Heart right ventricle (tissue), 16 donors: ENCODE data around the gene AMIGO3. TPM values are rescaled to one million over a fixed set of nuclear protein-coding genes. Genes with fewer than 3 reads are reported as not detected.

Source experiments
- ATAC-seq, 8 donors: fragments of 200-7000 bp; cut with Tn5 transposase; one replicate each; pipeline ENCODE4 v1.9.1; 2020; ENCODE audit warnings: mild to moderate bottlenecking in 8 of 8, moderate library complexity in 8 of 8, moderate number of reproducible peaks in 1 of 8
- DNase-seq, 2 donors: peaks; one replicate each; pipeline ENCODE4 v3.0.0-alpha.2; 2020
- H3K27ac ChIP-seq, 10 donors: fragments of 200-600 bp; sonication (generic) in 2 of 10; one replicate each; pipeline versions ENCODE4 v1.5.0 to v1.8.0; 2020 to 2022; ENCODE audit warnings: mild to moderate bottlenecking in 3 of 10
- H3K27me3 ChIP-seq, 7 donors: fragments of 200-600 bp; one replicate each; pipeline ENCODE4 v1.8.0; 2021 to 2022; ENCODE audit warnings: mild to moderate bottlenecking in 2 of 7
- H3K36me3 ChIP-seq, 9 donors: fragments of 200-600 bp; sonication (generic) in 1 of 9; one replicate each; pipeline versions ENCODE4 v1.5.0 to v1.8.0; 2020 to 2022; ENCODE audit warnings: mild to moderate bottlenecking in 2 of 9
- H3K4me1 ChIP-seq, 9 donors: fragments of 200-600 bp; sonication (generic) in 1 of 9; one replicate each; pipeline versions ENCODE4 v1.5.0 to v1.8.0; 2020 to 2022; ENCODE audit warnings: mild to moderate bottlenecking in 4 of 9
- H3K4me3 ChIP-seq, 10 donors: fragments of 200-600 bp; sonication (generic) in 2 of 10; one replicate each; pipeline versions ENCODE4 v1.5.0 to v1.8.0; 2020 to 2022; ENCODE audit warnings: mild to moderate bottlenecking in 7 of 10, moderate library complexity in 2 of 10
- H3K9me3 ChIP-seq, 11 donors: fragments of 200-600 bp in 10 of 11; sonication (generic) in 2 of 11; one replicate each; pipeline versions ENCODE4 v1.5.0 to v1.8.0; 2013 to 2022; ENCODE audit warnings: mild to moderate bottlenecking in 2 of 11, control low read depth in 1 of 11, moderate library complexity in 1 of 11
- WGBS, 2 donors: extraction: QIAGEN DNeasy Blood & Tissue Kit; methylation state at CpG; one replicate each; pipeline ENCODE4 v1.1.7; 2013; ENCODE audit warnings: inconsistent platforms in 1 of 2; 5-methylcytosine and 5-hydroxymethylcytosine counted together
- intact Hi-C, 10 donors: fragments of 100-400 bp; cut with DNase I; formaldehyde crosslinking; loops; one replicate each; pipeline versions ENCODE4 v1.11.1 to v1.14.2; 2022
- long read RNA-seq, 3 donors: library from polyadenylated mRNA; unstranded; transcript quantifications; one replicate each; pipeline ENCODE4 v2.0.0, GENCODE V29; 2020 to 2021
- polyA plus RNA-seq, 2 donors: library from polyadenylated mRNA; stranded (reverse); fragments of 200-250 nt; gene quantifications; one replicate each; pipeline ENCODE4 v1.2.3, GENCODE V29; 2013
- total RNA-seq, 10 donors: library from RNA; stranded (reverse); fragmentation: NEBNext Ultra II Directional in 3 of 10; extraction: Animal tissue kit (Norgen Biotek cat#: 25700) in 3 of 10; gene quantifications; one replicate each; pipeline versions ENCODE4 v1.2.1 to v1.2.4, GENCODE V29; 2021 to 2023
- TF ChIP-seq, protein P1 (sequence below), 9 donors: fragments of 200-600 bp; sonication (generic) in 2 of 9; IDR thresholded peaks; one replicate each; pipeline versions ENCODE4 v1.5.0 to v1.8.0; 2021 to 2022; ENCODE audit warnings: antibody characterized with exemption in 9 of 9, mild to moderate bottlenecking in 5 of 9, moderate library complexity in 1 of 9
- donor health status: Arrhythmogenic right ventricular cardiomyopathy.
- donor health status: ischemic (EF 13 %, LVEDD 7.1; RV severe dilation, severe dysfunction).
- donor health status: healthy with polysubstance abuse.
- donor health status: DM: no; HTN: yes; CAD: no.
- donor health status: DM: no; HTN: no; CAD: no.
- donor health status: ischemic (EF 25% LVEDD 6.9; RV normal size, moderate dysfunction).
- donor health status: ischemic (EF 25% LVEDD 5.7; RV mildly dilated, moderate dysfunction).
- donor health status: healthy.
- donor health status: DM: yes; HTN: yes; CAD: no.
- donor health status: Ischemic cardiomyopathy.
- donor health status: ischemic (EF 35%, LVEDD 5.7; RV mildly dilated, moderate dysfunction).
- donor health status: nonischemic (EF 11% LVEDD 7.7; RV severe dilation, severe dysfunction).
- donor health status: DM: yes; HTN: yes; CAD: no.
- donor health status: PGD.
- donor health status: ischemic (EF 29% LVEDD 5.4; RV normal size, mild dysfunction).
- donor health status: nonischemic (EF 23%, LVEDD 6.1; RV moderate dilation, normal function).

The AMIGO3 gene, protein sequence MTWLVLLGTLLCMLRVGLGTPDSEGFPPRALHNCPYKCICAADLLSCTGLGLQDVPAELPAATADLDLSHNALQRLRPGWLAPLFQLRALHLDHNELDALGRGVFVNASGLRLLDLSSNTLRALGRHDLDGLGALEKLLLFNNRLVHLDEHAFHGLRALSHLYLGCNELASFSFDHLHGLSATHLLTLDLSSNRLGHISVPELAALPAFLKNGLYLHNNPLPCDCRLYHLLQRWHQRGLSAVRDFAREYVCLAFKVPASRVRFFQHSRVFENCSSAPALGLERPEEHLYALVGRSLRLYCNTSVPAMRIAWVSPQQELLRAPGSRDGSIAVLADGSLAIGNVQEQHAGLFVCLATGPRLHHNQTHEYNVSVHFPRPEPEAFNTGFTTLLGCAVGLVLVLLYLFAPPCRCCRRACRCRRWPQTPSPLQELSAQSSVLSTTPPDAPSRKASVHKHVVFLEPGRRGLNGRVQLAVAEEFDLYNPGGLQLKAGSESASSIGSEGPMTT
- total RNA-seq (under 1 TPM in 2 of 10 donors, not detected in 8; 0.09 to 0.15 TPM), polyA plus RNA-seq (1 to 10 TPM; 1.8 to 2.1 TPM)
- long read RNA-seq, donor 1, partial matches to known transcripts, result 0 of 1 reads
- long read RNA-seq, donor 1, other reads (novel, unspliced or antisense), result 0 of 1 reads
- long read RNA-seq, donor 2, partial matches to known transcripts, result 0 of 4 reads
- long read RNA-seq, donor 2, other reads (novel, unspliced or antisense), result 0 of 4 reads
- long read RNA-seq, donor 3, transcript AMIGO3-201 (1 exons, 2,862 nt), result major isoform, 8 of 8 reads
- long read RNA-seq, donor 3, partial matches to known transcripts, result 0 of 8 reads
- long read RNA-seq, donor 3, other reads (novel, unspliced or antisense), result 0 of 8 reads

DNA sequence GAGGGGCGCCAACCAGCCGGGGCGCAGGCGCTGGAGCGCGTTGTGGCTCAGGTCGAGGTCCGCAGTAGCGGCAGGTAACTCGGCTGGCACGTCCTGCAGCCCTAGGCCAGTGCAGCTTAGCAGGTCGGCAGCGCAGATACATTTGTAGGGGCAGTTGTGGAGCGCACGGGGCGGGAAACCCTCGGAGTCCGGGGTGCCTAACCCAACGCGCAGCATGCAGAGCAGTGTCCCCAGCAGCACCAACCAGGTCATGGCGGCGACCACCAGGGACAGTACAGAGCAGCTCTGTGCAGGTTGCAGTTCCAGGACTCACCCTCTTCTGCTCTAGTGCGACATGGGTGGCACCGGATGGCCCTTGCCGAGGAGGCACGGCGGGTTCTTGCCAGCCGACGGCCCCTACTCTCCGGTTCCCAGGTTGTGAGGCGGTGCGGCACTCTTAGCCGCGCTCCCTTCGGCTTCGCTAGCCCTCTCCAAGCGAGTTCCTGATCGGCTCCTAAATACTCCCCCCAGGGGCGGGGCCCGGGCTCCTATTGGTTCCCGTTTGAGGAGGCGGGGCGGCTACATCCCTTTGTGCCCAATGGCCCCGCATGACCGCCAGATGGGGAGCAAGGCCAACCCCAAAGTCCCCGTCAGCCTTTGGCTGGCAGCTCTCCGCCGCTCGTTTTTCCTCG is at the start of gene AMIGO3:
AMIGO3 (minus strand) TSS at position 471 of the 671 bp plus-strand sequence; CDS start at position 252, 219 bp downstream.
- Histone ChIP-seq H3K27ac (peak within 1 kb of the TSS in 8 of 10 donors; percentile 13 to 75 (median 40)), H3K27me3 (no peaks in the 10 kb centered on the region), H3K9me3 (no peaks in the 10 kb centered on the region), H3K4me1 (peaks cover 12 to 44% (median 29%) of the 10 kb centered on the region in 9 donors), H3K4me3 (peak within 1 kb of the TSS; percentile 30 to 68 (median 62)), H3K36me3 (peaks cover 0 to 59% (median 8%) of the 10 kb centered on the region in 9 donors)
- TF ChIP-seq, protein P1, sequence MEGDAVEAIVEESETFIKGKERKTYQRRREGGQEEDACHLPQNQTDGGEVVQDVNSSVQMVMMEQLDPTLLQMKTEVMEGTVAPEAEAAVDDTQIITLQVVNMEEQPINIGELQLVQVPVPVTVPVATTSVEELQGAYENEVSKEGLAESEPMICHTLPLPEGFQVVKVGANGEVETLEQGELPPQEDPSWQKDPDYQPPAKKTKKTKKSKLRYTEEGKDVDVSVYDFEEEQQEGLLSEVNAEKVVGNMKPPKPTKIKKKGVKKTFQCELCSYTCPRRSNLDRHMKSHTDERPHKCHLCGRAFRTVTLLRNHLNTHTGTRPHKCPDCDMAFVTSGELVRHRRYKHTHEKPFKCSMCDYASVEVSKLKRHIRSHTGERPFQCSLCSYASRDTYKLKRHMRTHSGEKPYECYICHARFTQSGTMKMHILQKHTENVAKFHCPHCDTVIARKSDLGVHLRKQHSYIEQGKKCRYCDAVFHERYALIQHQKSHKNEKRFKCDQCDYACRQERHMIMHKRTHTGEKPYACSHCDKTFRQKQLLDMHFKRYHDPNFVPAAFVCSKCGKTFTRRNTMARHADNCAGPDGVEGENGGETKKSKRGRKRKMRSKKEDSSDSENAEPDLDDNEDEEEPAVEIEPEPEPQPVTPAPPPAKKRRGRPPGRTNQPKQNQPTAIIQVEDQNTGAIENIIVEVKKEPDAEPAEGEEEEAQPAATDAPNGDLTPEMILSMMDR (IDR thresholded peaks at IDR 0.05), result peak; percentile 39 to 70 (median 55)
- 1% methylated on average over 50 of the region's 50 CpGs for WGBS, 2 donors
- intact Hi-C loops, result no loop called here
- peak; percentile 95 to 96 for DNase-seq
- ATAC-seq, result peak; percentile 68 to 87 (median 82)

DNA sequence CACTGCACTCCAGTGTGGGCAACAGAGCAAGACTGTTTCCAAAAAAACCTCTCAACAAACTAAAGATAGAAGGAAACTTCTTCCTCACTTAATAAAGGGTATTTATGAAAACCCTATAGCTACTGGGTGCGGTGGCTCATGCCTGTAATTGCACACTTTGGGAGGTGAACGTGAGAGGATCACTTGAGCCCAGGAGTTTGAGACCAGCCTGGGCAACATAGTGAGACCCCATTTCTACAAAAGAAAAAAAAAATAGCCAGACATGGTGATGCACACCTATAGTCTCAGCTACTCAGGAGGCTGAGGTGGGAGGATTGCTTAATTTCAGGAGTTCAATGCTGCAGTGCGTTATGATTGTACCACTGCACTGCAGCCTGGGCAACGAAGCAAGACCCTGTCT is 44.5 kb upstream of the AMIGO3 start:
- no peaks in the 10 kb centered on the region for H3K27me3 ChIP-seq
- TF ChIP-seq, protein P1 (IDR thresholded peaks at IDR 0.05), result no peak
- intact Hi-C loops, result no loop called here
- H3K36me3 ChIP-seq, result peaks cover 0 to 64% (median 0%) of the 10 kb centered on the region in 9 donors
- DNase-seq, result no peak
- peaks cover 0 to 15% (median 0%) of the 10 kb centered on the region in 9 donors for H3K4me1 ChIP-seq
- ATAC-seq, result no peak
- H3K9me3 ChIP-seq, result no peaks in the 10 kb centered on the region
- no peak overlapping the region for H3K27ac ChIP-seq
- no peak overlapping the region for H3K4me3 ChIP-seq
- 96 to 98% methylated on average over 4 of the region's 4 CpGs for WGBS, 2 donors

DNA sequence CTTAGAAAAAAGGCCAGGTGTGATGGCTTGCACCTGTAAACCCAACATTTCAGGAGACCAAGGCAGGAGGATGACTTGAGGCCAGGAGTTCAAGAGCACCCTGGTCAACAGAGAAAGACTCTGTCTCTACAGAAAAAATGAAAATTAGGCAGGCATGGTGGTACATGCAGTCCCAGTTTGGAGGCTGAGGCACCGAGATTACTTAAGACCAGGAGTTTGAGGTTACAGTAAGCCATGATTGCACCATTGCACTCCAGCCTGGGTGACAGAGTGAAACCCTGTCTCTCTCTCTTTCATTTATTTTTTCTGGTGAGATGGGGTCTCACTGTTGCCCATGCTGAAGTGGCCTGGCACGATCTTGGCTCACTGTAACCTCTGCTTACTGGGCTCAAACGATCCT is 42.2 kb upstream of the AMIGO3 start:
- no peak for ATAC-seq
- intact Hi-C loops, result no loop called here
- H3K36me3 ChIP-seq, result peaks cover 0 to 54% (median 0%) of the 10 kb centered on the region in 9 donors
- H3K27me3 ChIP-seq, result no peaks in the 10 kb centered on the region
- H3K4me1 ChIP-seq, result peaks cover 0 to 15% (median 0%) of the 10 kb centered on the region in 9 donors
- TF ChIP-seq, protein P1 (IDR thresholded peaks at IDR 0.05), result no peak
- 90 to 95% methylated on average over 3 of the region's 3 CpGs for WGBS, 2 donors
- no peak for DNase-seq
- no peak overlapping the region for H3K27ac ChIP-seq
- H3K9me3 ChIP-seq, result no peaks in the 10 kb centered on the region
- H3K4me3 ChIP-seq, result no peak overlapping the region

DNA sequence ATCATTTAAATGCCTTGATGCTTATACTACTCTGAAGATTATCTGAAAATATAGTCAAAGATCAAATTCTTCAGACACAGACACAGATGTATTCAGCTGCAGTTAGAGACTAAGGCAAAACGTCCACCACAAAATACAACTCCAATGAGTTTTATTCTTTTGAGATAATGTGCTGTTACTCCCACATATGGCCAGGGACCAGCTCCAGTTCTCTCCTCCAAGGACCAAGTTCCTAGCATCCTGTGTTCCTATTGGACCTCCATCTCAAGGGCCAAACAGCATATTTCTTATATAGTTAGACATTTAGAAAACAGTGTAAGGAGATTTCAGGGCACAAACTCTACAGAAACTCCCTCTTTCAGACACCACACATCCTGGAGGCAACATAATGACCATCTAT is 39.7 kb upstream of the AMIGO3 start:
- DNase-seq (no peak), ATAC-seq (peak in 1 of 8 donors; percentile 14)
- no peaks in the 10 kb centered on the region for H3K27me3 ChIP-seq
- H3K9me3 ChIP-seq, result no peaks in the 10 kb centered on the region
- TF ChIP-seq, protein P1 (IDR thresholded peaks at IDR 0.05), result no peak
- intact Hi-C loops, result no loop called here
- H3K36me3 ChIP-seq, result peaks cover 0 to 33% (median 0%) of the 10 kb centered on the region in 9 donors
- no peak overlapping the region for H3K4me3 ChIP-seq
- peaks cover 0 to 27% (median 0%) of the 10 kb centered on the region in 9 donors for H3K4me1 ChIP-seq
- no peak overlapping the region for H3K27ac ChIP-seq
- 21 to 36% methylated on average over 1 of the region's 1 CpG for WGBS, 2 donors
